WI38 (cell line): ENCODE measurements around the gene TCEANC.

Experiments used
- H3K4me3 ChIP-seq: 2 replicates; pipeline ENCODE4 v1.5.1; 2011; ENCODE audit warnings: low read depth, mild to moderate bottlenecking, control low read depth, low read length
- TF ChIP-seq, protein P1 (sequence below): IDR thresholded peaks from 2 replicates; pipeline ENCODE4 v1.5.1; 2012; ENCODE audit warnings: low read depth, mild to moderate bottlenecking, control low read depth, low read length

The TCEANC gene

GRCh38 chrX:13697976-13698375 is 45.0 kb downstream of the TCEANC start:
- no peak overlapping the region for H3K4me3 ChIP-seq
- TF ChIP-seq, protein P1, sequence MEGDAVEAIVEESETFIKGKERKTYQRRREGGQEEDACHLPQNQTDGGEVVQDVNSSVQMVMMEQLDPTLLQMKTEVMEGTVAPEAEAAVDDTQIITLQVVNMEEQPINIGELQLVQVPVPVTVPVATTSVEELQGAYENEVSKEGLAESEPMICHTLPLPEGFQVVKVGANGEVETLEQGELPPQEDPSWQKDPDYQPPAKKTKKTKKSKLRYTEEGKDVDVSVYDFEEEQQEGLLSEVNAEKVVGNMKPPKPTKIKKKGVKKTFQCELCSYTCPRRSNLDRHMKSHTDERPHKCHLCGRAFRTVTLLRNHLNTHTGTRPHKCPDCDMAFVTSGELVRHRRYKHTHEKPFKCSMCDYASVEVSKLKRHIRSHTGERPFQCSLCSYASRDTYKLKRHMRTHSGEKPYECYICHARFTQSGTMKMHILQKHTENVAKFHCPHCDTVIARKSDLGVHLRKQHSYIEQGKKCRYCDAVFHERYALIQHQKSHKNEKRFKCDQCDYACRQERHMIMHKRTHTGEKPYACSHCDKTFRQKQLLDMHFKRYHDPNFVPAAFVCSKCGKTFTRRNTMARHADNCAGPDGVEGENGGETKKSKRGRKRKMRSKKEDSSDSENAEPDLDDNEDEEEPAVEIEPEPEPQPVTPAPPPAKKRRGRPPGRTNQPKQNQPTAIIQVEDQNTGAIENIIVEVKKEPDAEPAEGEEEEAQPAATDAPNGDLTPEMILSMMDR = no peak

DNA sequence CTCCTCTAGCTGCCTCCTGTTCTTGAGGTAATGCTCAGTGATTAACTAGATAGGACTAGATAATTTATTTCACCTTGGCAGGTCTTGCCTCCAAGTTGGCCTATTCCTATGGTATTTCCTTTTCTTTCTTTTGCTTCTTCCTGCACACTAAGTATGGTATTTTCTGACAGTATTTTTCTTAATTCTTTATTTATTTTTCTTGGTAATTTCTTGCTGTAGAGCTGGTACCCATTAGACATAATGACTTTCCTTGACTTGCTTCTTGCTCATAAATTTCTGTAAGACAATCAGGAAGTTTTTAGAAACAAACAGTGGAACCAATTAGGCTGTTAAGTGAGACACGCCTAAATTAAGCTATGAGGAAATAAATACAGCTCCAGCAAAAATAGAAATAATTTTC is 45.5 kb downstream of the TCEANC start:
- H3K4me3 ChIP-seq = no peak overlapping the region
- TF ChIP-seq, protein P1 = no peak

- no peak overlapping the region for H3K4me3 ChIP-seq
- TF ChIP-seq, protein P1 = no peak
Measured at GRCh38 chrX:13699183-13699826, 46.4 kb downstream of the TCEANC start.

DNA sequence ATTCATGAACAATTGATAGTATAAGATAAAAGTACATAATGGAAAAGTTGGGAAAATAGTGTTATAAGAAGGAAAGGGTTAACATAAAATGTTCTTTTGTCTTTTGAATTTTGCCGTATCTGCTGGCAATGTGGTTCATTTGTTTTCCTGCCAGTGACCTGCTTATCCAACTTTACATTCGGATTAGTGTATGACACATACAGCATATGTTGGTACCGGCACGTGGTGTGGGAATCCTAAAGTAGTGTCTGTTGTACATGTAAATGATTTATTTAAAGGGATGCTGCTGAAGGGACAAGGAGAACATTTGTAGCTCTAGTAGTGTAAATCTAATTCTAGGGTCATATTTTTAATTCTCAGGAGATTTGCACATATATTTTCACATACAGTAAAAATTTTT is 47.4 kb downstream of the TCEANC start:
- H3K4me3 ChIP-seq = no peak overlapping the region
- TF ChIP-seq, protein P1 = no peak

GRCh38 chrX:13702111-13702789 is 49.3 kb downstream of the TCEANC start:
- TF ChIP-seq, protein P1 = no peak
- H3K4me3 ChIP-seq = no peak overlapping the region

- H3K4me3 ChIP-seq = no peak overlapping the region
- TF ChIP-seq, protein P1 = no peak
Measured at GRCh38 chrX:13703135-13703534, 50.2 kb downstream of the TCEANC start.

- TF ChIP-seq, protein P1 = no peak
- no peak overlapping the region for H3K4me3 ChIP-seq
Measured at GRCh38 chrX:13703589-13703988, 50.6 kb downstream of the TCEANC start.
